Thyroid gland (tissue), 4 donors: ENCODE measurements around the gene SPANXN4. TPM values are rescaled to one million over a fixed set of nuclear protein-coding genes. Genes with fewer than 3 reads are reported as not detected.

Experiments used
- DNase-seq, 2 donors: peaks; one replicate each; pipeline ENCODE4 v3.0.0-alpha.2; 2019
- H3K27ac ChIP-seq, 3 donors: fragments of 200-600 bp; sonication (generic); 1 replicate in 2 of 3; 2 replicates in 1 of 3; pipeline ENCODE4 v1.5.1; 2016 to 2019; ENCODE audit warnings: mild to moderate bottlenecking in 1 of 3, moderate library complexity in 1 of 3
- H3K27me3 ChIP-seq: fragments of 200-600 bp; sonication (generic); one replicate; pipeline ENCODE4 v1.5.1; 2019
- H3K36me3 ChIP-seq, 2 donors: fragments of 200-600 bp; sonication (generic); one replicate each; pipeline ENCODE4 v1.5.1; 2016 to 2019
- H3K4me1 ChIP-seq, 2 donors: fragments of 200-600 bp; sonication (generic); one replicate each; pipeline ENCODE4 v1.5.1; 2017 to 2019
- H3K4me3 ChIP-seq, 3 donors: fragments of 200-600 bp; sonication (generic); replicated peaks in 1 of 3; 1 replicate in 2 of 3; 2 replicates in 1 of 3; pipeline ENCODE4 v1.5.1; 2016; ENCODE audit warnings: mild to moderate bottlenecking in 1 of 3
- H3K9me3 ChIP-seq: fragments of 200-600 bp; sonication (generic); one replicate; pipeline ENCODE4 v1.5.1; 2017
- CTCF ChIP-seq, 6 experiments: fragments of 200-600 bp in 3 of 6; fragments of 450-650 bp in 3 of 6; sonication (generic) in 3 of 6; IDR thresholded peaks; one replicate each; pipeline ENCODE4 v1.5.1; 2016 to 2019; ENCODE audit warnings: antibody characterized with exemption in 6 of 6, mild to moderate bottlenecking in 2 of 6, inconsistent platforms in 1 of 6, moderate library complexity in 1 of 6
- POLR2A ChIP-seq, 2 donors: fragments of 450-650 bp; IDR thresholded peaks; one replicate each; pipeline ENCODE4 v1.6.1; 2017; ENCODE audit warnings: antibody characterized with exemption in 2 of 2, mild to moderate bottlenecking in 2 of 2, moderate library complexity in 1 of 2
- WGBS, 2 donors: methylation state at CpG; one replicate each; pipeline ENCODE4 v1.1.5; 2017; 5-methylcytosine and 5-hydroxymethylcytosine counted together
- intact Hi-C: fragments of 100-400 bp; cut with DNase I; formaldehyde crosslinking; loops from one replicate; pipeline ENCODE4 v1.15.1; 2023
- total RNA-seq, 4 donors: library from RNA; depleted of rRNA; stranded (reverse); fragments of >200 nt; gene quantifications; one replicate each; pipeline ENCODE4 v1.2.3, GENCODE V29; 2016

Gene SPANXN4, protein sequence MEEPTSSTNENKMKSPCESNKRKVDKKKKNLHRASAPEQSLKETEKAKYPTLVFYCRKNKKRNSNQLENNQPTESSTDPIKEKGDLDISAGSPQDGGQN
- not detected for total RNA-seq

- Histone ChIP-seq H3K27me3 (no peaks in the 10 kb centered on the region), H3K36me3 (no peaks in the 10 kb centered on the region), H3K9me3 (no peaks in the 10 kb centered on the region), H3K27ac (no peak within 1 kb of the TSS), H3K4me1 (no peaks in the 10 kb centered on the region), H3K4me3 (no peak within 1 kb of the TSS)
- DNase-seq: no peak
- 100% methylated on average over 1 to 2 of the region's 2 CpGs for WGBS, 2 donors
- no peak for TF ChIP-seq CTCF (IDR thresholded peaks at IDR 0.05)
- no peak for TF ChIP-seq POLR2A (IDR thresholded peaks at IDR 0.05)
- intact Hi-C loops: no loop called here
These were observed at the start of gene SPANXN4 for GRCh38 chrX:143025628-143026027. Gene SPANXN4 (plus strand): TSS chrX:143025928. CDS start chrX:143026015, 87 bp downstream.

- DNase-seq: no peak
- H3K9me3 ChIP-seq: no peaks in the 10 kb centered on the region
- H3K27ac ChIP-seq: no peak overlapping the region
- H3K4me3 ChIP-seq: no peak overlapping the region
- no peaks in the 10 kb centered on the region for H3K4me1 ChIP-seq
- TF ChIP-seq POLR2A (IDR thresholded peaks at IDR 0.05) (no peak), CTCF (IDR thresholded peaks at IDR 0.05) (no peak)
- H3K27me3 ChIP-seq: no peaks in the 10 kb centered on the region
- no peaks in the 10 kb centered on the region for H3K36me3 ChIP-seq
- intact Hi-C loops: no loop called here
- 85 to 89% methylated on average over 6 of the region's 6 CpGs for WGBS, 2 donors
These were observed 48.4 kb upstream of the SPANXN4 start for GRCh38 chrX:142977128-142977914.

DNA sequence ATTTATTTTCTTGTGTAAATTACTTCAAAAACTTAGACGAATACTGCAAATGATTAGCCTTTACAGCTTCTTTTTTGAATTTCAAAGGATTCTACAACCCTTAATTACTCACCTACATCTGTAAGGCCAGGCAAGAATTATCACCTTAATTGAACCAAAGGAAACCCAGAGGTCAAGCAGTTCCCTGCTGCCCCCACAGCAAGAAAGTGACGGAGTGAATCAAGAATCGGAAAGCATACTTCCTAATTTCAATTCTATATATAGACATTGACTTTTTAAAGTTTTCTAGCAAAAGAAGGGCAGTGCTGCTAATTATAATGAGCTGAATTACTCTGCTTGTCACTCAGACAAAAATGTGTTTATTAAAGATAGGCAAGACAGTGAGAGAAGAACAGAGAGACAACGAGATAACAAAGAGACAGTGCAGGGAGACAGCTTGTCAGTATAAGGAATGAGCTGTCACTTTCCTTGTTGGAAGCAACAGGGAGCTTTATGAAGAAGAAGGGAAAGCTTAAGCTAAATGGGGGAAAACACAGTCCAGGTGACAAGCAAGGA is 47.5 kb upstream of the SPANXN4 start:
- Histone ChIP-seq H3K36me3 (no peaks in the 10 kb centered on the region), H3K4me3 (no peak overlapping the region), H3K27me3 (no peaks in the 10 kb centered on the region), H3K9me3 (no peaks in the 10 kb centered on the region), H3K4me1 (no peaks in the 10 kb centered on the region), H3K27ac (no peak overlapping the region)
- intact Hi-C loops: no loop called here
- no peak for TF ChIP-seq CTCF (IDR thresholded peaks at IDR 0.05)
- TF ChIP-seq POLR2A (IDR thresholded peaks at IDR 0.05): no peak
- 48 to 52% methylated on average over 4 of the region's 4 CpGs for WGBS, 2 donors
- DNase-seq: no peak

DNA sequence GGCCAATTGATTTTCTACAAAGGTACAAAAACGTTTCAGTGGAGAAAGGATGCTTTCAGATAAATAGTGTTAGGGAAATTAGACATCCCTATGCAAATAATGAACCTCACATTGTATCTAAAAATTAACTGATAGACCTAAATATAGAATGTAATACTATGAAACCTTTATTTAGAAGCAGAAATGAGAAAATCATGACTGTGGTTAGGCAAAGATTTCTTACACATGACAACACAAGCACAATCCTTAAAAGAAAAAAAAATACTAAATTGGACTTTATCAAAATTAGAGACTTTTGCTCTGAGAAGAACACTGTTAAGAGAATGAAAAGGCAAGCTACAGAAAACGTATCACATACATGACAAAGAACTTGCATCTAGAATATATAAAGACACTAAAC is 43.0 kb upstream of the SPANXN4 start:
- DNase-seq: no peak
- no peaks in the 10 kb centered on the region for H3K27me3 ChIP-seq
- H3K4me3 ChIP-seq: no peak overlapping the region
- intact Hi-C loops: no loop called here
- no peaks in the 10 kb centered on the region for H3K4me1 ChIP-seq
- no peak for TF ChIP-seq CTCF (IDR thresholded peaks at IDR 0.05)
- TF ChIP-seq POLR2A (IDR thresholded peaks at IDR 0.05): no peak
- H3K9me3 ChIP-seq: no peaks in the 10 kb centered on the region
- no peak overlapping the region for H3K27ac ChIP-seq
- 61 to 65% methylated on average over 2 of the region's 2 CpGs for WGBS, 2 donors
- no peaks in the 10 kb centered on the region for H3K36me3 ChIP-seq

- TF ChIP-seq CTCF (IDR thresholded peaks at IDR 0.05) (no peak), POLR2A (IDR thresholded peaks at IDR 0.05) (no peak)
- no peaks in the 10 kb centered on the region for H3K36me3 ChIP-seq
- 19 to 20% methylated on average over 2 of the region's 2 CpGs for WGBS, 2 donors
- intact Hi-C loops: no loop called here
- DNase-seq: no peak
- no peak overlapping the region for H3K27ac ChIP-seq
- no peak overlapping the region for H3K4me3 ChIP-seq
- H3K4me1 ChIP-seq: no peaks in the 10 kb centered on the region
- no peaks in the 10 kb centered on the region for H3K27me3 ChIP-seq
- no peaks in the 10 kb centered on the region for H3K9me3 ChIP-seq
These were observed 30.7 kb upstream of the SPANXN4 start for GRCh38 chrX:142994988-142995387.
